Common myeloid progenitor, CD34-positive (primary cell): ENCODE results near the gene ARHGAP28.

Source experiments
- CTCF ChIA-PET: fragments of 350-600 bp; sonication (Branson Sonifier 250); formaldehyde crosslinking; loops from one replicate; lab custom pipeline; 2021; ENCODE audit warnings: antibody characterized with exemption; lab: Charles Lee
- POLR2A ChIA-PET: fragments of 350-600 bp; sonication (Branson Sonifier 250); formaldehyde crosslinking; loops from one replicate; lab custom pipeline; 2021; ENCODE audit warnings: antibody characterized with exemption; lab: Charles Lee
- DNase-seq, 3 donors: peaks; one replicate each; pipeline versions ENCODE4 v3.0.0 to v3.0.0-alpha.2; 2013
- H3K27ac ChIP-seq, 2 experiments: 1 replicate in 1 of 2; 2 replicates in 1 of 2; pipeline ENCODE4 v1.7.0; 2013; ENCODE audit warnings: inconsistent platforms in 2 of 2, low read length in 2 of 2, mild to moderate bottlenecking in 2 of 2, low read depth in 1 of 2, moderate library complexity in 1 of 2; ENCODE audit not compliant: severe bottlenecking in 2 of 2, insufficient read depth in 1 of 2, poor library complexity in 1 of 2
- H3K27me3 ChIP-seq, 5 experiments: replicated peaks in 2 of 5; 1 replicate in 3 of 5; 2 replicates in 2 of 5; pipeline versions ENCODE4 v1.6.1 to v1.7.0; 2013; ENCODE audit warnings: low read length in 4 of 5, mild to moderate bottlenecking in 2 of 5, moderate library complexity in 2 of 5, inconsistent platforms in 1 of 5; ENCODE audit not compliant: insufficient read depth in 5 of 5, control insufficient read depth in 4 of 5
- H3K36me3 ChIP-seq, 4 experiments: 1 replicate in 2 of 4; 2 replicates in 2 of 4; pipeline versions ENCODE4 v1.6.1 to v1.7.0; 2013; ENCODE audit warnings: low read length in 3 of 4, control low read depth in 1 of 4, mild to moderate bottlenecking in 1 of 4; ENCODE audit not compliant: control insufficient read depth in 4 of 4, insufficient read depth in 4 of 4
- H3K4me1 ChIP-seq, 4 experiments: 1 replicate in 3 of 4; 2 replicates in 1 of 4; pipeline versions ENCODE4 v1.6.1 to v1.7.1; 2013; ENCODE audit warnings: low read length in 3 of 4, mild to moderate bottlenecking in 3 of 4, control low read depth in 1 of 4, inconsistent platforms in 1 of 4, moderate library complexity in 1 of 4; ENCODE audit not compliant: control insufficient read depth in 4 of 4, insufficient read depth in 4 of 4; ENCODE audit errors: control extremely low read depth in 1 of 4
- H3K4me3 ChIP-seq, 7 experiments: 1 replicate in 4 of 7; 2 replicates in 3 of 7; pipeline versions ENCODE4 v1.5.1 to v1.7.0; 2013; ENCODE audit warnings: mild to moderate bottlenecking in 7 of 7, low read length in 6 of 7, moderate library complexity in 6 of 7, inconsistent platforms in 2 of 7, low read depth in 2 of 7, control low read depth in 1 of 7; ENCODE audit not compliant: insufficient read depth in 4 of 7, control insufficient read depth in 1 of 7; ENCODE audit errors: extremely low read depth in 1 of 7
- H3K9me3 ChIP-seq, 5 experiments: 1 replicate in 4 of 5; 2 replicates in 1 of 5; pipeline versions ENCODE4 v1.6.1 to v1.7.1; 2013; ENCODE audit warnings: low read length in 4 of 5, mild to moderate bottlenecking in 2 of 5, inconsistent platforms in 1 of 5, low read depth in 1 of 5, moderate library complexity in 1 of 5; ENCODE audit not compliant: control insufficient read depth in 4 of 5, insufficient read depth in 2 of 5; ENCODE audit errors: control extremely low read depth in 1 of 5
- WGBS: methylation state at CpG from one replicate; pipeline ENCODE4 v1.1.5; 2013; ENCODE audit not compliant: insufficient coverage; 5-methylcytosine and 5-hydroxymethylcytosine counted together

ARHGAP28 gene

DNA sequence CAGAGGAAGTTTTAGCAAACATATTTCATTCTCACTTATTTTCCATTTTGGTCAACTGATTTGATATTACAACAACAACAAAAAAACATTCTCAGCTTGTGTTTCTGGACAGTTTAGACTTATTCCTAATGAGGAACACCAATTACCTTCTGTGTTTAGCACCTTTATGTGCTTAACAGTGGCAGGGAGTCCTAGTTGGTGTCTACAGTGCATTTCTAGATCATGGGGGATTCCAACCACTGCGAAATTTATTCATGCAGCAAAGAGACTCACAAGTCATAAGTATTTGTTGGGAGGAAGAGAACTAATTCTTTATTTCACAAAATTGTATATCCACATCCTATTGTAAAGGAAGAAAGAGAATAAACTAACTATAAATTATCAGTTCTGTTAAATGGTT is 4.2 kb downstream of the ARHGAP28 start:
- peaks cover 0 to 6% (median 2%) of the 10 kb centered on the region in 5 experiments for H3K27me3 ChIP-seq
- POLR2A ChIA-PET: no interaction called here
- no peaks in the 10 kb centered on the region for H3K36me3 ChIP-seq
- no peak overlapping the region for H3K27ac ChIP-seq
- no peak overlapping the region for H3K4me3 ChIP-seq
- no CpG with 5 or more reads among the region's 1 CpG for WGBS
- DNase-seq: no peak
- H3K9me3 ChIP-seq: no peaks in the 10 kb centered on the region
- H3K4me1 ChIP-seq: peaks cover 4 to 10% (median 7%) of the 10 kb centered on the region in 4 experiments
- CTCF ChIA-PET: no interaction called here

DNA sequence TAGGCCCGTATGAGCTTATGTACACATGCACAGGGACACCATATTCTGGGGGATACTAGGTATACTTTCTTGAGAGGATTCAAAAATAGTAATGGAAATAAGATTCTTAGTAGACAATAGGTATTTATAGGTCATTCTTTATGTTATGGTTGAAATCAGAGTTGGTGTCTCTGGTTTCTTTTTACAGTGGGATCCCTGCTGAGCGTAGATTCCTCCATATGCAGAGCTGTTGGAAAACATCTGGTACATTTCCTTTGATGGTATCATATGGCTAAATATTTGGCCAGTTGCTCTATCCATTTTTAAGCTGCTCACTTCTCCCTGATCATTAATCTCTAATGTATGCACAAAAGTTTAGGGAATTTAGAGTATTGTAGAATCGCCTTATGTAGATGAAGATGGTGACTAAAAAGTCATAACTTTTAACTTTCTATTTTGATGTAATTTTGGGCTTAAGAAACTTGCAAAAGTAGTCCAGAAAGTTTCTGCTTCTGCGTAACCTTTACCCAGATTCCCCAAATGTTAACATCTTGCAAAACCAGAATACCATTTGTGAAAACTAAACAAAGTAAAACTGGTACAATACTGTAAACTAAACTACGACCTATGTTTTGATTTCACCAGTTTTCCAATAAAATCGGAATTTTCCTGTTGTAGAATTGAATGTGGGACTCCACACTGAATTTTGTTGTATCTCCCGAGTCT is 5.4 kb downstream of the ARHGAP28 start:
- POLR2A ChIA-PET: no interaction called here
- Histone ChIP-seq H3K4me1 (peaks cover 0 to 8% (median 4%) of the 10 kb centered on the region in 4 experiments), H3K27me3 (peaks cover 0 to 6% (median 2%) of the 10 kb centered on the region in 5 experiments), H3K36me3 (no peaks in the 10 kb centered on the region), H3K4me3 (no peak overlapping the region), H3K27ac (no peak overlapping the region), H3K9me3 (no peaks in the 10 kb centered on the region)
- no peak for DNase-seq
- CTCF ChIA-PET: no interaction called here
- WGBS: 94% methylated on average over 4 of the region's 7 CpGs

DNA sequence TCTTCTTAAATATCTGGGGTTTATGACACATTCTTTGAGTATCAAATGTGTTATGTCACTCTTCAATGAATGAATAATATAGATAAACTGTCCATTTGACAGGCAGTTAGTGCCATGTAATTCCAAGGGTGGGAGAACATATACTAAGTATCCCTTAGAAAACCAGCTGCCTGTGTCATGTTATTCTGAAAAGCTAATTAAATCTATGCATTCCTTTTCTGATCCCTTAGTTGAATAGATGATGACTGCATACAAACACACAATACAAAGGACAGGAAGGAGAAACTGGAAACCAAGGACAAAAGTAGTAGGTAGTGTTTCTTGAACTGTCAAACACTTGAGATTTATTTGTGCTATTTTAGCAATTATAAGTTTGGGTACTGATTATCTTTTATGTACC is 8.3 kb downstream of the ARHGAP28 start:
- no peaks in the 10 kb centered on the region for H3K9me3 ChIP-seq
- H3K27me3 ChIP-seq: peaks cover 0 to 3% (median 0%) of the 10 kb centered on the region in 5 experiments
- no peak overlapping the region for H3K27ac ChIP-seq
- no peaks in the 10 kb centered on the region for H3K36me3 ChIP-seq
- CTCF ChIA-PET: no interaction called here
- DNase-seq: no peak
- POLR2A ChIA-PET: no interaction called here
- H3K4me3 ChIP-seq: no peak overlapping the region
- no peaks in the 10 kb centered on the region for H3K4me1 ChIP-seq

DNA sequence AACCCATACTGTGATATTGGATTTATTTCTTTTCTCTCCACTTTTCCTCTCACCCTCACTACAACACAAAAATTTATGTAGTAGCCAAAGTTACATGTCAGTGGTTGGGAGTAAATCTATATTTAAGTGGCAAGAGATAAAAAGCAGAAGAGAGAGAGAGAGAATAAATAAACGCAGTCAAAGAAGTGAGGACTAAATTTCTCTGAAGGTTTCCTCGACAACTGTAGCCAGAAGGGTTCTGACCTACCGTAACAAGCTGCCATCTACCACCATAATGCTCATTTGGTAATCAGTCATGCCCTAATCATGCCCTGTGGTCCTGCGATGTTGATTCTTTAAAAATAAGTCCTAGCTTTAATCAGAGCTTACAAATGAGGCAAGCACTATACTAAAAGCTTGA is 9.1 kb downstream of the ARHGAP28 start:
- Histone ChIP-seq H3K36me3 (no peaks in the 10 kb centered on the region), H3K4me3 (no peak overlapping the region), H3K4me1 (no peaks in the 10 kb centered on the region), H3K27ac (no peak overlapping the region), H3K9me3 (no peaks in the 10 kb centered on the region), H3K27me3 (peaks cover 0 to 3% (median 0%) of the 10 kb centered on the region in 5 experiments)
- POLR2A ChIA-PET: no interaction called here
- DNase-seq: no peak
- CTCF ChIA-PET: no interaction called here
- 91% methylated on average over 4 of the region's 4 CpGs for WGBS

DNA sequence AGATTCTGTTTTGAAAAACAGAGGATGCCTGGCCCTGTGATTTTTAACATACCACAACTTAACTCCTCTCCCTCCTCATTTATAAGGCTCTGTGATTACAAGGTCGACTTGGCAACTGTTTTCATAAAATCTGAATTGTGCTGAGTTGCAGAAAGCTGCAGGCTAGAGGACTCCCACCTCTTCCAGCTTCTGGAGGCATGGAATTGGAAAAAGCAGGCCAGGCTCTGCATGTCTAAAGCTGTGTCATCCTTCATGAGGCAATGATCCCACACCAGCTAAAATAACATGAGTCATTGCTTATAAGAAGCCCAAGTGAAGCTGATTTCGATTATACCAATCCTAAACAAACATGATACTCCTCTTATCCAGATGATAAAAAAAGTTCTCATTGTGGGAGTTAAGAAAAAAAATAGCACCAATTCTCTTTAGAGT is 11.7 kb downstream of the ARHGAP28 start:
- 67% methylated on average over 1 of the region's 2 CpGs for WGBS
- no peaks in the 10 kb centered on the region for H3K27me3 ChIP-seq
- no peaks in the 10 kb centered on the region for H3K36me3 ChIP-seq
- ChIA-PET POLR2A (no interaction called here), CTCF (no interaction called here)
- no peak overlapping the region for H3K27ac ChIP-seq
- no peak overlapping the region for H3K4me3 ChIP-seq
- DNase-seq: no peak
- H3K4me1 ChIP-seq: no peaks in the 10 kb centered on the region
- H3K9me3 ChIP-seq: no peaks in the 10 kb centered on the region

DNA sequence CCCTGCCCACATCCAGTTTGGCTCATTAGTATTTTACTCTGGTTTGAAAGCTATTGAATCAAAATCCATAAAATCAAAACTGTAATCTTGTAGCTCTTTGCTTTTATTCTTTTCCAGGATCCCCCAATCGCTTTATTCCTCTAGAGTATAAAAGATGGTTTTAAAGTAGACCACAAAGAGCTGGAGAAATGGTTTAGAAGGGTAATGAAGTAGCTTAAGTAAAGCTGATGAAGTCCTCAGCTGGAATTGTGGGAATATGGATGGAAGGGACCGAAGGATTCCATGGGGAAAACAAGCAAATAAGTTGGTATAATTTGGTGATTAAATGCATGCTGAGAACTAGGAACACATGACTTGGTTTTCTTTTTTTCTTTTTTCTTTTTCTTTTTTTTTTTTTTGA is 12.3 kb downstream of the ARHGAP28 start:
- Histone ChIP-seq H3K4me1 (no peaks in the 10 kb centered on the region), H3K4me3 (no peak overlapping the region), H3K36me3 (no peaks in the 10 kb centered on the region), H3K27me3 (no peaks in the 10 kb centered on the region), H3K27ac (no peak overlapping the region), H3K9me3 (no peaks in the 10 kb centered on the region)
- WGBS: no CpG with 5 or more reads among the region's 2 CpGs
- CTCF ChIA-PET: no interaction called here
- DNase-seq: no peak
- POLR2A ChIA-PET: no interaction called here

DNA sequence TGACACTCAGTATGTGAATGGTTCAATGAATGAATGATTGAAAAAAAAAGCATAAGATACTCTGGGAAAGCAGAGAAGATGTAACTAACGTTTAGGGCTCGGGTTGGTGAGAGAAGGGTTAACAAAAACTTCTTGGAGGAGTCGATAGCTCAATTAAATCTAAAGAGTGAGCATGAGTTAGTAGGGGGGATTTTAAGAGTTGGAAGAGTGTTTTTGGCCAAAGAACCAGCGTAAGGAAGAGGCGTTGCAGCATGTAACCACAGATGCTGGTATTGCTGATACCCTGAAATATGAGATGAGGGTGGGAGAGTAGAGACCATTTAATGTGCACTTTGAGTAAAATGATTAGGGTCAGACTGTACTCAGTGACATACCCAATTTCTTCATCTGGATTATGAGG is 14.5 kb downstream of the ARHGAP28 start:
- 89% methylated on average over 5 of the region's 5 CpGs for WGBS
- Histone ChIP-seq H3K9me3 (no peaks in the 10 kb centered on the region), H3K27ac (no peak overlapping the region), H3K27me3 (no peaks in the 10 kb centered on the region), H3K36me3 (no peaks in the 10 kb centered on the region), H3K4me3 (no peak overlapping the region), H3K4me1 (no peaks in the 10 kb centered on the region)
- ChIA-PET POLR2A (no interaction called here), CTCF (no interaction called here)
- DNase-seq: no peak
